Activated T-cell treated with anti-CD3 and anti-CD28 coated beads for 48 hours (primary cell): Measurements from ENCODE around the gene GABRB3.
"Not testable (repeated sequence)": the region's sequence is repeated elsewhere in the genome, so short reads cannot be mapped to it uniquely, and the experiment has no call there.

ENCODE experiments used
- DNase-seq: peaks from one replicate; pipeline ENCODE4 v3.0.0-alpha.2; 2020; ENCODE audit warnings: low read depth

GABRB3 gene

DNA sequence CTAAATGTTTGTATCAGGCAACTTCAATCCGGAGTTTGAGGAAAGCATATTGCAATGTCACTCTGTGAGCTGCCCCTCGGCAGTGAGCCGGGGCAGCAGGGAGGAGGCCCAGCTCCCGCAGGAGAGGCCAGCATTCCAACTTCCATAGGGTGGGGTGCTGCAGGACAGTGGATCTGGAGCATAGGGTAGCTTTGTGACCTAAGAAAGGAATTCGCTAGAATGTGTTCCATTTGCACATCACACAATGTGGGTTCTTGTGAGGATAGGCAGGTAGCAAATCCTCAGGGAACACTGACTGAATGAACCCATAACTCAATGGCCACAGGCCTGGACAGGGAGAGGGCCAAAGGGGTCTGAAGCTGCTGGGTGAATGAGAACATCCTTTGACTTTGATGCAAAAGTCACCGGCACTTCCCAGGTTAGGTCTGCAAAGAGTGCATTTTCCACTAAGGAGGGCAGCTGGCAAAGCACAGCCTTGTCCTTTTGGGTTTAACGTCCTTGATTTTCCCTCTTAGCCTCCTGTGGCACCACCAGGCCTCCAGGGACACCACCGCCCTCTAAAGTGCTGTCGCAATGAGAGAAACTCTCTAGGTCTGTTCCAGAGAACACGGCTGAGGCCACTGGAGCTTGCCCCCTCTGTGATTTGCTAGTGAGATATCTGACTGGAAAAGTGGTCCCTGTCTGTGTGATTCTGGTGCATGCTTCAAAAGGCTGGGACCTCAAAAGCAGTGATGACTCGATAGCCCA lies 36.2 kb downstream of the GABRB3 start:
- no peak for DNase-seq

DNA sequence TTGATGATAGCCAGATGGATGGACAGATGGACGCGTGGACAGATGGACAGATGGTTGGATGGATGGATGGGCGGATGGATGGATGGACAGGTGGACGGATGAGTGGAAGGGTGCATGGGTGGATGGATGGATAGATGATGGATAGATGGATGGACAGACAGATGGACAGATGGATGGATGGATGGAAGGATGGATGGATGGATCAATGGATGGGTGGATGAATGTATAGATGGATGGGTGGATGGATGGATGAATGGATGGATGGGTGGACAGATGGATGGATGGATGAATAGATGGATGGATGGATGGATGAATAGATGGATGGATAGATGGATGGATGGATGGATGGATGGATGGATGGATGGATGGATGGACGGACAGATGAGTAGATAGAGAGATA lies 40.9 kb downstream of the GABRB3 start:
- DNase-seq = no peak

DNA sequence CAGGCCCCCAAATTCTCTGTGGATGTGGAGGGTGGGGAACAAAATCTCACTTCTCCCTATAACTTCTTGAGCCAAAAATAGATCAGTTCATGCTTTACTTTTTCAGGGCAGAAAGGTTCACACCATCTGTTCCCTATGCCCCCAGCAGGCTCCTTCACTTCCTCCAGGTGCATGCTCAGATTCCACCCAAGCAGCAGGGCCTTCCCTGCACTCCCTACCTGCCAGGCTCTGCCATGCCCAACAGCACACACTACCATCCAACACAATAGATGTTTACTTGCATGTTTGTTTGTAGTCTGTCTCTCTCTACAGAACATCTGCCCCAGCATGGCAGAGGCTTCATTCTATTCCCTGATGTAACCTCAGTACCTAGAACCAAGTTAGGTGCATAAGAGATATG lies 43.3 kb downstream of the GABRB3 start:
- no peak for DNase-seq

DNA sequence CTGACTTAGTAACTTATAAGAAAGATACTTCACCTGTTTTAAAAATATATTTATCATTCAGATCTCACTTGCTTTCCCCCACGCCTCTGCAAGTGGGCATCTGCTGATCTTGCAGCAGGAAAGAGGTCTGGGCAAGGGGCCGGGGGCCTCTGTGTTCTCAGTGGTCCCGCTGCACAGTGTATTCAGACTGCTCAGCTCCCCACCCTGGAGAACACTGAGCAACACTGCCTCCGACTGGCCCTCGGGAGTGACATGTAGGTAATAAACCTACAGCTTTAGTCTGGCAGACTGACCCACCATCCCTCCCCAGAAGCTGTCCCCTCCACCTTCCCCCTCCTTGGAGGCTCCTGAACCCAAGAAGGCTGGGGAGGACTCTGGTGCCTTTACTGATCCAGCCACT lies 43.8 kb downstream of the GABRB3 start:
- DNase-seq = no peak

DNA sequence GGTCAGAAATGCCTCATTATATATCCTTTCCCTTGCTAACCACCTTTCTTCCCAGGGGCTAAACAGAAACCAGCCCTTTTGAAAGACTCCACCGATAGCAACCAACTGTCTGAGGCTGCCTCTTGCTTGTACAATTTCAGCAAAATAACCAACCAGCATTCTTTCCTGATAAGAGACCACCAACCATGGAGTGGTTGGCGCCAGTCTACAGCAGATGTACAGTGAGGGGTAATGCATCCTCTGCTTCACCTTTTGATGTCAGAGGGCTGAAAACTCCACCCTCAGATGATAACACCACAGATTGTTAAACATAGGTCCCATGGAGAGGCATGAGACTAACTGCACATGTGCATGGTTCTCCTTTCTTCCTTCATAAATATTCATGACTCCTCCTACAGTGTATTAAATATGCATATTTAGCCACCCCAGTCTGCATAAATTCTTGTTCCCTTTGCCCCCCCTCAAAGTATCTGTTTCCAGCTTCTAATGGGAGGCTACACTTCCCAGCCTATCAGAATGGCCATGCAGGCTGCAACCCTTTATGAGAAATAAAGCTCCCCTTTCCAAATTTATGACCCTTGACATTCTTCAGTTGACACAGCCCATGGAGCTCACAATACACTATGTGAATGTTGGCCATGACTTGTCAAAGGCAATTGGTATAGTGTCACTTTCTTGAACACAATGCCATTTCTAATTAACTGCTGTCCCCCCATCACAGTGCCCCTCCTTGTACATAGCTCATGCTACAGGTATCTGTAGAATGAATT lies 48.3 kb downstream of the GABRB3 start:
- no peak for DNase-seq

DNA sequence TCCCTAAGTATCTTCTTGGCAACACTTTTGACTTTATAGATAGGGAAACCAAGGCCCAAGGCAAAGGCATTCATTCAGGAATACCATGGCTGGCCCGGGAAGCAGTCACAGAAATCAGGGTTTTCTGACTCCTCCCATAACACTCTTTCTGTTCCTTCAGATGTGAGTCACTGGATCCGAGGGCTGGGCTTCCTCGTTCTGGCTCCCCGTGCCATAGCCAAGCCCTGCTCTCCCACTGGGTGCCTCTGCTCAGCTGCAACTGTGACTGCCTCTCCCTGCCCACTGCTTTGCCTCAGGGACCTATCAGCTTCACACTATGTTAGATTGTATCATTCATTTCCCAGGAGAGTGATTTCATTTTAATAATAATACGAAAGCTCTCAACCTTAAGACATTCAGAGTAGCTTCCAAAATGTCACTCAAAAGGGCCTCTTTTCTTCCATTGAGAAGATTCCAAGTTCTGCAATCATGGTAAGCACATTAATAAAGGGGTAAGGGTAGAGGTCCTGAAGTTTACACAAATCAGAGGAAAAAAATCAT lies 50.2 kb downstream of the GABRB3 start:
- DNase-seq = no peak

DNA sequence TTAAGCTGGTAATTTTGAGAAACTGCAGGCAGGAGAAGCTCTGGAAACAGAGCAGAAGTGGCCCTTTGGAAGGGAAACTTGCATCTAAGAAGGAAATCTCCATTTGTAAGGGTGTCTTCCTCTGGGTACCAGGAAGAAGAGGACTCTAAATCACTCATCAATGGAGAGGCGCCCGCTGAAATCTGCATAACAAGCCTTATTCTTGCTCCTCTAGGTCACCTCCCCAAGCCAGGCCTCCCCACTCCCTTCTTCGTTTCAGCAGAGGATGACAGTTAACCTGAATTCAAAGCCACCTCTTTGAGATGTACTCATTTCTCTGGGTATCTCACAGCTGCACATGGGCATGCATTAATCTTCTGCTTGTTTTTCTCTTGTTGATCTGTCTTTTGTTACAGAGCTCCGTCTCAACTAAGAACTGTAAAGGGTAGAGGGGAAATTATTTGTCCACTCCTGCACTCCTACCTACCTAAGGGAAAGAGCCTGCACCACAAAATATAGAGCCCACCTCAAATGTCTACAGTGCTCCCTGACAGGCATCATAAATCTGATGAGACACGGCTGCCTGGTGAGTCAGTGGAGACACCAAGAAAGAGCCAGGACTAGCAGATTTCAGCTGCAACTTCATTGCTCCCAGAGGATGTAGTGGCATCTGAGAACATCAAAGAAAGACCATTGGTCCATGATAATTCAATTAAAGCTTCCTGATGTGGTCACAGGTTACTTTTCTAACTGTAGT lies 51.5 kb downstream of the GABRB3 start:
- DNase-seq = no peak

DNA sequence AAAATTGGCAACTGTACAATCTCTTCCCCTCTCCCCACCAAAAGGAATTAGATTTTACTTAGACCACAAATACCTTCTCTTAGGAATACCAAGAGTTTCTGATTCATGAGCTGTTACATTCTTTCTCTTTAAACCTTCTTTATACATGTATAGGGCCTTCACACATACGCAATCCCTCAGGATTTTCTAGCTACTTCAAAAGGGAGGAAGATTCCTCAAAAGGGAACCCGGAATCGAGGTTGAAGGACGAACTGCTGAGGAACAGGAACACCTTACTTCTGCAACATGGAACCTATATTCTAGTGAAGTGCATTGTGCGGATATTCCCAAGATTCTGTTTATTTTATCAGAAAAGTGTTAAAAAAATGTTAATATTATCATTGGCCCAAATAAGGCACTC lies 52.3 kb downstream of the GABRB3 start:
- no peak for DNase-seq

DNA sequence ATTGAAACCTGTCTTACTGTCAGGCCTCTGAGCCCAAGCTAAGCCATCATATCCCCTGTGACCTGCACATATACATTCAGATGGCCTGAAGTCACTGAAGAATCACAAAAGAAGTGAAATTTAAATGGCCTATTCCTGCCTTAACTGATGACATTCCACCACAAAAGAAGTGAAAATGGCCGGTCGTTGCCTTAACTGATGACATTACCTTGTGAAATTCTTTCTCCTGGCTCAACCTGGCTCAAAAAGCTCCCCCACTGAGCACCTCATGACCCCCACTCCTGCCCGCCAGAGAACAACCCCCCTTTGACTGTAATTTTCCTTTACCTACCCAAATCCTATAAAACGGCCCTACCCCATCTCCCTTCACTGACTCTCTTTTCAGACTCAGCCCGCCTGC lies 53.0 kb downstream of the GABRB3 start:
- DNase-seq = not testable (repeated sequence)

DNA sequence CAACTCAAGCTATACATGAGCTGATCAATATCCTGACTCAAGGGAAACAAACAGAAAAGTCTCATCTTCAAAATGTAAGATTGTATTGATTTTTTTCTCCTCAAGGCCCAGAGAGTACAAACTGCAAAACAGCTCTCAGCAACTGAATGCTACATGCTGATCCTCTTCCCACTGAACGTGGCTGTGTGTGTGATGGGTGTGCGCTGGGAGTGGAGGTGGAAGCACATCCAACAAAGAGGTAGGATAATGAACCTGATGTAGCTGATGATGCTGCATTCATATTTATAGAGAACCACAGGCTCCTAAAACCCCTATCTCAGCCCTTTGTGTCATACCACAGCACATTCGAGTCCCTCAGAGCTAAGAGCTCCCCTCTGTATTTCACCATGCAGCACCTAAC lies 56.8 kb downstream of the GABRB3 start:
- DNase-seq = no peak

DNA sequence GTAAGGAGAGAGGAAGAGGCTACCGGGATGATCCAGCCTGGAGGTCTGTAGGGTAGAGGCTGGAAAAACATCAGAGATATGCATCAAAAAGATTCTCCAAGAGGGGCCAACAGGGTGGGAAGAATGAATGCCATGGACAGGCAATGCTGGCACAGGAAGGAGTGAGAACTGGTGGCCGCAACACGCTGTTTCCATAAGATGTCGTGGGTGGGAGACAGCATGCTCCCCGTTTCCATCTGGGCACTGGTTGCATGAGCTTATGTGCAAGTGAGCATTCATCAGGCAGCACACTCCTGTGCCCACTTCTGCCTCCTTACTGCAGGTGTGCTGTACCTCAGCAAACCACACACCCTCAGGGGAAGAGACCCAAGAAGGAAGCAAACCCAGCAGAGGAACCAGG lies 59.4 kb downstream of the GABRB3 start:
- no peak for DNase-seq

DNA sequence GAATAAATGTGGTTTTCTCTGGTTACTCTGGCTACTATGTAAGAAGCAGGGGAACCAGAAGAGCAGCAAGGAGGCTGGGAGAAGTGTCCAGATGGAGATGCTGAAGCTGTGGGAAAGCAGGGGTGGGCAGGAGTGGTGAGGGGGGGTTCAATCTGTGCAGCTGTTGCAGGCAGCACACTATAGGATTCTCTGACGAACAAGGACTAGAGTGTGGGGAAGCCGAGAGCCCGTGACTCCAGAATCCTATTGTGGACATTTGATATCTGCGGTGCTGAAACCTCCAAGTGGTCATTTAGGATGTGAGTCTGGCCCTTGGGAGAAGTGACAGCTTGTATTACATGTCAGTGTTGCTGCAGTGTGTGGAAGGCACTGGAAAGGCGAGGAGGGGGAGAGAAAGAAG lies 60.5 kb downstream of the GABRB3 start:
- DNase-seq = no peak

DNA sequence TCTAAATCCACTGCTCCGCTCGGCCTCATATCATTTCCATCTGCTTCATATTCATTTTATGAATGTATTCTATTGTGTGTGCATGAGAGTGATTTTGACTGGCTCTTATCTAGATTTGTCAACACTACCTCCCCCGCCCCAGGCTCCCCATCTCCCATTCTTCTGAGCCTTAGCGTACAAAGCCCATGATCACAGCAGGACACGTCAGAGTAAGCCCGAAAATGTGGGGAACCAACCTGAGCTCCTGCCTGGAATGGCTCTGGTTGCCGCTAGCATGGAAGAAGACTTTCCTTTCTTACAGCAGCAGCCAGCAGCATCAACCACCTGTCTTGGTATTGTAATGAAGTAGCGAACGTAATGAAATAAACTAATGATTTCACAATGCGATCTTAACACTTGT lies 61.4 kb downstream of the GABRB3 start:
- DNase-seq = no peak

DNA sequence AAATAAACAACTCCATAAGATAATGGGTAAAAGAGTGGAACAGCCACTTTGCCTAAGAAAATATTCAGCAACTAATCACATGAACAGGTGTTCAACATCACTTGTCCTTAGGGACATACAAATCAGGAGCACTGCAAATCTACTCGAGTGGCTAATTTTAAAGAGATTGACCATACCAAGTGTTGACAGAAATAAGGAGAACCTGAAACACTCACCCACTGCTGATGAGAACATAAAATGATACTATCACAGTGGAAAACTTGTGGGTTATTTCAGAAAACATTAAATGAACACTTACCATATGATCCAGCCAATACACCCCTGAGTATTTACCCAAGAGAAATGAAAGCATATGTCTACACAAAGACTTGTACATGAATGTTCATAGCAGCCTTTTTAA lies 70.5 kb downstream of the GABRB3 start:
- no peak for DNase-seq

DNA sequence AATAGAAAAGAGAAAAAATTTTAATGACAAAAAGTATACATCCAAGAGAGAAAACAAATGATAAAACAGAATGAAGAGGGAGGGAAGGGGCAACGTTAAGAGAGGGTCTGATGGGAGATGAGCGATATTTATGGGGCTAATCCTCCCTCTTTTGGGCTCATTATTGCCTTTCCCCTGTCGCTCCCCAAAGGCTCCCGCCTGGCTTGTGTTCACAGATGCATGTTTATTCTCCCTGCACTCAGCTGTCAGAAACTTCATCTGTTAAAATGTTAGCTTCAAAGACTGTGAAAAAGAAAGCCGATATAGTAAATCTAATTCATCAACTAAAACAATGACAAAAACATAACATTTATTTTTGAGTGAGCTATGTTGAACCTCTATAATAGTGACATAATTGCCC lies 74.3 kb downstream of the GABRB3 start:
- DNase-seq = no peak

DNA sequence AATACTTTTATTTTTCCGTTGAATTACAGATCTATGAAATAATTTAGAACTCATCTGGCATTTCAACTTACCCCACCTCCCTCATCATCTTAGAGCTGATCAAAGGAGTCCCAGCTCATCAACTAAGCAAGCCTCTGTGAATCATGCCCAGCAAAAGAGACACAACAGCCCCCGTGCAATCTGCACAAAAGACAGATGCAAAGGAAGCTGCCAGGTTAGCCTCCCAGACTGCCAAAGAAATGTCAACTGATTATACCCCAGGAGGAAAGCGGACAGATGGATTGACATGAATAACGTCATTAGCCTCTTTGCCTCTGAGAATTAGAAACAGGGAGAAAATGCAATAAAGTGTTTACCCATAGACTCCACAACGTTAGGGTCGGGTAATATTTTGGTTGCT lies 75.0 kb downstream of the GABRB3 start:
- DNase-seq = no peak

DNA sequence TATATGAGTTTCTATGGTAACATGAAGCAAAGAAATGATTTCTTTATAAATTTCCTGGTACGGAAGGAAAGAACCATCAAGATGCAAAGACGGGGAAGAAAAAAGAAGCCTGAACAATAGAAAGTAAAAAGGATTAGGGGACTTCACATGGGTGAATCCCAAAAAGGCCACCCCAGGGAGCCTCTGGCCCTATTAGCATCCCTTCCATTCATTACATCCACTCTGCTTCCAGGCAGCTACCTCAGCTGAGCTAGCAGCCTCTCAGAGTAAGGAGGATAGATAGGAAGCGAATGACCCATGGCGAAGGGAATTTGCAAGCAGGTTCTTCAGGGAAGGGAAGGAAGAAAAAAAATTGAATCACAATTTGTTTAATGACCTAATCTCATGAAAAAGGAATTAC lies 81.6 kb downstream of the GABRB3 start:
- DNase-seq = no peak

DNA sequence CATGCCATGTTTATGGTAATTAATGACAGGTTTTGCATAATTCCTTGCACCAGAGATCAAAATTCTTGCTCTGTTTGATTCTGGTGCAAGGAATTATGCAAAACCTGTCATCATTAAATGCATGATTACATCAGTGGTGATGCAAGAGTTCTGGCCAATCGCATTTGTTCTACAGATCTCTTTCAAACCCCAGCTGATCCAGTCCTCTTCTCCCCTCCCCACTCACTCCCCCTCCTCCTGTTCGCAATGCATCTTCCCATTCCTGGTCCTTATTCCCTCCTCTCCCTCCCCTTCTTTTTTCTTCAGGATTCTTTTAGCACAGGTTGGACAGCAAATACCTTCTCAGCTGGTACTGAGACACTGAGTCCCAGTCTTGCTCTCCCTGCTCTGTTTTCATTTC lies 82.1 kb downstream of the GABRB3 start:
- no peak for DNase-seq

DNA sequence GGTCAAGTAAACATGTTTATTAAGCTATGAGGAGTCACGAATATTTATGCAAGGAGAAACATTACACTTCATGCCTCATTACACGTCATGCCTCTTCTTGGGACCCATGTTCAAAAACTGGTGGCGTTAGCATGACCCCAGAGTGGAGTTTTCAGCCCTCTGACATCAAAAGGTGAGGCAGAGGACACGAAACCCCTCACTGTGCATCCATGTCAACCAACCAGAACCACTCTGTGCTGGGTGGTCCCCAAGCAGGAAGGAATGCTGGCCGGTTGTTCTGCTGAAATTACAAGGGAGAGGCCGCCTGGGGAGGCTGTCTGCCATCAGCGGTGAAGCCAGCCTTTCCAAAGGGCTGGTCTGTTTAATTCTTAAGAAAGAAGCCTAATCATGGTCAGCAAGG lies 83.4 kb downstream of the GABRB3 start:
- DNase-seq = no peak

DNA sequence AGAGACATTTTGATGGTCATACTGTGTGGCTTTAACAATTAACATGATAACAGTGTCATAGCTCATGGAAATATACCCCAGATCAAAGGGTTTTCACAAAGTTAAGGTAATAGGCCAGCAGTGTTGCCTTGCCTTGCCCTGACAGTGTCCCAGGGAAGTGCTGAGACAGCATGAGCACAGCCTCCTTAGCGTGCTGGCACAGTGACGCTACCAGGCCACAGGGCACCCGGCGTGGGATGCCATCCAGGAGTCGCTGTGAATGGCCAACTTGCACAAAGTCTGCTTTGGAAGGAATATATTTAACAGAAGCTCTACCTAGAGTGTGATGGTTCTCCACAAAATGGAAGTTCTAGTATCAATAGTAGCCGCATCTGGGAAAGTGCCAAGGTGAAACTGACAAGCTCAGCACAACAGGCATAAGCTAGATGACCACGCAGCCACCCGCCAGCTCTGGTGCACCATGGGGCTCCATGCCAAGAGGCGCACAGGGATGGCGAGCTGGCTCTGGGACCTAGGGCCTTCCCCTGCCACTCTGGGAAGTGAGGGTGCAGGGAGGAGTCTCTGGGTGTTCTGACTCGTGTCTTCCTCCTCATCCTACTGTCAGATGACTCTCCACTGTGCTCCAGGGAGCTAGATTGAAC lies 86.2 kb downstream of the GABRB3 start:
- DNase-seq = no peak

DNA sequence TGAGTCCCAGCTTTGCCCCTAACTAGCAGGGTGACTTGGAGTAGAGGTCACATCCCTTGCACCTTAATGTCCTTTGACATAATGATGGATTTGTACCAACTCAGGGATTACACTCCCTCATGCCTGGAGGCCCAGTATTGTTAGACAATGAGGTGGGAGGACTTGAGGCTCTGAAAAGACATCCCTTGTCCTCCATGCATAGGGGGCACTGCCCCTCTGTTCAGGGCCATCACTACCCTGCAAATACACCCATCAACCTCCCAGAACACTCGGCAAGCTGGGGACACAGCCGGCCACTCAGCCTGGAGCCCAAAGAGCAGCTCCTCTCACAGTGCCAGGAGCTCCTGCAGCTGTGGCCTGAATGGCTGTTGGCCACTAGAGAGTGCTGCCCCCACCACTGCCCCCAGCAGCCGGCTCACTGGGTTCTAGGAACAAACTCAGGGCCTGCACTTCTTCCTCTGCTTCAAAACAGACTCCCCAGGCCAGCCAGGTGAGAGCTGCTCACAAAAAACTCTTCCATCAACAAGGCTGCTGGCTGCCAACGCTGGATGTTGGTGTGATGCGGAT lies 90.2 kb downstream of the GABRB3 start:
- DNase-seq = no peak

DNA sequence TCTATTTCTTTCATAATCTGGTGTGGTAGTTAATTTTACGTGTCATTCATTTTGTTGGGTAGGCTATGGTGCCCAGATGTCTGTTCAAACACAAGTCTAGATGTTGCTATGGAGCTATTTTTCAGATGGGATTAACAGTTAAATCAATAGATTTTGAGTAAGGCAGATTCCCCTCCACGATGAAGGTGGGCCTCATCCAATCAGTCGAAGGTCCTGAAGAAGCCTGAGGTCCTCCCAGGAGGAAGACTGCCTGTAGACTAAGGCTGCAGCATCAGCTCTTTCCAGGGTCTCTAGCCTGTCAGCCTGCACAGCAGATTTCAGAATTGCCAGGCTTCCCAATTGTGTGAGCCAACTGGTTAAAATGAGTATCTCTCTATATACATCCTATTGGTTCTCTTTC lies 92.9 kb downstream of the GABRB3 start:
- no peak for DNase-seq
